ENCODE results near the gene EPHA6.

DNA sequence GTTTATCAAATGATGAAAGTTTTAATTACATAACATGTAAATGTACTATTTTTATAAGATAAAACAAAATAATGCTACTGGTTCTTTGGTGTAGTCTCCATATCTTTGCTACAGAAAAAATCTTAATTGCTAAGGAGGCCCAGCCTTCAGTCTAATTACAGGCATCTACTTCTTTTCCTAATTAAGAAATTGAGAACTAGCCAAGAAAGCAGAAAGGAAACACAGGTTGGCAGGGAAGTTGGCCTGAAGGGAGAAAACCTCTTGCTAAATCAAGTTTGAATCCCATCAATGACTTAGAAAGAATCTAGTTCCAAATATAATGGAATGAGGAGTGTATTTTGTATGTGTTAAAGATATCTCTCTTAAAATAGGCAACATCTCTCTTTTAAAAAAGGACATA is 737.8 kb downstream of the EPHA6 start:
- TF ChIP-seq, protein P1, sequence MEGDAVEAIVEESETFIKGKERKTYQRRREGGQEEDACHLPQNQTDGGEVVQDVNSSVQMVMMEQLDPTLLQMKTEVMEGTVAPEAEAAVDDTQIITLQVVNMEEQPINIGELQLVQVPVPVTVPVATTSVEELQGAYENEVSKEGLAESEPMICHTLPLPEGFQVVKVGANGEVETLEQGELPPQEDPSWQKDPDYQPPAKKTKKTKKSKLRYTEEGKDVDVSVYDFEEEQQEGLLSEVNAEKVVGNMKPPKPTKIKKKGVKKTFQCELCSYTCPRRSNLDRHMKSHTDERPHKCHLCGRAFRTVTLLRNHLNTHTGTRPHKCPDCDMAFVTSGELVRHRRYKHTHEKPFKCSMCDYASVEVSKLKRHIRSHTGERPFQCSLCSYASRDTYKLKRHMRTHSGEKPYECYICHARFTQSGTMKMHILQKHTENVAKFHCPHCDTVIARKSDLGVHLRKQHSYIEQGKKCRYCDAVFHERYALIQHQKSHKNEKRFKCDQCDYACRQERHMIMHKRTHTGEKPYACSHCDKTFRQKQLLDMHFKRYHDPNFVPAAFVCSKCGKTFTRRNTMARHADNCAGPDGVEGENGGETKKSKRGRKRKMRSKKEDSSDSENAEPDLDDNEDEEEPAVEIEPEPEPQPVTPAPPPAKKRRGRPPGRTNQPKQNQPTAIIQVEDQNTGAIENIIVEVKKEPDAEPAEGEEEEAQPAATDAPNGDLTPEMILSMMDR (conservative IDR thresholded peaks at IDR 0.05 in 1 of 2, IDR thresholded peaks at IDR 0.05 in 1 of 2; ENCODE audit: low read depth in 1 of 2, low read length in 2 of 2), result no peak
- TF ChIP-seq EZH2 (IDR thresholded peaks at IDR 0.05; ENCODE audit: low read length, missing control alignments), result no peak
